HL-60 (cell line): ENCODE results near the gene GJC1.
"Not testable (repeated sequence)": the region's sequence is repeated elsewhere in the genome, so short reads cannot be mapped to it uniquely, and the experiment has no call there.

ENCODE experiments used
- DNase-seq, 2 experiments: peaks; one replicate each; pipeline ENCODE4 v3.0.0-alpha.2; 2010 to 2020; ENCODE audit warnings: low read depth in 1 of 2, low spot score in 1 of 2
- H3K27ac ChIP-seq: fragments of 250-450 bp; sonication (Bioruptor Pico); replicated peaks from 2 replicates; pipeline ENCODE4 v1.5.1; 2020; ENCODE audit warnings: mild to moderate bottlenecking, moderate library complexity
- H3K27me3 ChIP-seq: fragments of 250-450 bp; sonication (Bioruptor Pico); 2 replicates; pipeline ENCODE4 v1.5.1; 2021; ENCODE audit warnings: mild to moderate bottlenecking, moderate library complexity; ENCODE audit not compliant: insufficient read depth, poor library complexity, severe bottlenecking
- H3K4me3 ChIP-seq: replicated peaks from 2 replicates; pipeline ENCODE4 v1.5.1; 2011; ENCODE audit warnings: mild to moderate bottlenecking, control low read depth, low read length; ENCODE audit not compliant: insufficient read depth
- GABPA ChIP-seq: IDR thresholded peaks from 2 replicates; pipeline ENCODE4 v1.6.1; 2012; ENCODE audit warnings: low read depth
- POLR2AphosphoS5 ChIP-seq: IDR thresholded peaks from 2 replicates; pipeline ENCODE4 v1.6.1; 2012; ENCODE audit warnings: low read depth
- SPI1 ChIP-seq: IDR thresholded peaks from 2 replicates; pipeline ENCODE4 v1.6.1; 2012; ENCODE audit warnings: low read depth, mild to moderate bottlenecking, borderline replicate concordance
- TF ChIP-seq, protein P1 (sequence below): IDR thresholded peaks from 2 replicates; pipeline ENCODE4 v1.6.1; 2012; ENCODE audit warnings: low read depth; ENCODE audit not compliant: insufficient replicate concordance
- TF ChIP-seq, protein P2 (sequence below): IDR thresholded peaks from one replicate; pipeline ENCODE4 v1.5.1; 2011; ENCODE audit warnings: low read length, control low read depth, inconsistent platforms; ENCODE audit not compliant: insufficient read depth

Gene GJC1

DNA sequence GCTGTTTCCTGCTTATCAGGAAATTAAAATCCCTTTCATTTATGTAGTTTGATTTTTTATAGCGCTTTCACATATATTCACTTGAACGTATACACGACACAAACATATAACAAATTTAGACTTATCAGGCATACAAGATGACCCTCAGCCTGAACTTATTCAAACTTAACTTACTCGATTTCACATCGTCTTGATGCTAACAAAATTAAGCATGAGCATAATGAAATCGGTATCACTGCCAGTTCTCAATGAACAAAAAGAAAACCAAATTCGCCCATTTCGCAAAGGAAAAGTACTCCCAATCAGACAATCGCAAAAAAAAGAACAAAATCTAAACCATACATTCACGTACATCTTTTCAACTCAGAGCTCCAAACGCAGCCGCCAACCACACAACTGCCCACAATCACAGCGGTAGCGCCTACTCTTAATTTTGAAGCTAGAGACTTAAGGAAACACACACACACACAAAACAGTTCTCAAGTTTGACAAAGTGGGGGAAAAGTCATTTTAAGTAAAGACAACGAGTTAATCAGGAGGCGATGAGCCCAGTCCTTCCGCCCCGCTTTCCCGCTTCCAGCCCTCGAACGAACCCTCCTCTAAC, 1.1 kb downstream of the GJC1 start:
- TF ChIP-seq, protein P1, sequence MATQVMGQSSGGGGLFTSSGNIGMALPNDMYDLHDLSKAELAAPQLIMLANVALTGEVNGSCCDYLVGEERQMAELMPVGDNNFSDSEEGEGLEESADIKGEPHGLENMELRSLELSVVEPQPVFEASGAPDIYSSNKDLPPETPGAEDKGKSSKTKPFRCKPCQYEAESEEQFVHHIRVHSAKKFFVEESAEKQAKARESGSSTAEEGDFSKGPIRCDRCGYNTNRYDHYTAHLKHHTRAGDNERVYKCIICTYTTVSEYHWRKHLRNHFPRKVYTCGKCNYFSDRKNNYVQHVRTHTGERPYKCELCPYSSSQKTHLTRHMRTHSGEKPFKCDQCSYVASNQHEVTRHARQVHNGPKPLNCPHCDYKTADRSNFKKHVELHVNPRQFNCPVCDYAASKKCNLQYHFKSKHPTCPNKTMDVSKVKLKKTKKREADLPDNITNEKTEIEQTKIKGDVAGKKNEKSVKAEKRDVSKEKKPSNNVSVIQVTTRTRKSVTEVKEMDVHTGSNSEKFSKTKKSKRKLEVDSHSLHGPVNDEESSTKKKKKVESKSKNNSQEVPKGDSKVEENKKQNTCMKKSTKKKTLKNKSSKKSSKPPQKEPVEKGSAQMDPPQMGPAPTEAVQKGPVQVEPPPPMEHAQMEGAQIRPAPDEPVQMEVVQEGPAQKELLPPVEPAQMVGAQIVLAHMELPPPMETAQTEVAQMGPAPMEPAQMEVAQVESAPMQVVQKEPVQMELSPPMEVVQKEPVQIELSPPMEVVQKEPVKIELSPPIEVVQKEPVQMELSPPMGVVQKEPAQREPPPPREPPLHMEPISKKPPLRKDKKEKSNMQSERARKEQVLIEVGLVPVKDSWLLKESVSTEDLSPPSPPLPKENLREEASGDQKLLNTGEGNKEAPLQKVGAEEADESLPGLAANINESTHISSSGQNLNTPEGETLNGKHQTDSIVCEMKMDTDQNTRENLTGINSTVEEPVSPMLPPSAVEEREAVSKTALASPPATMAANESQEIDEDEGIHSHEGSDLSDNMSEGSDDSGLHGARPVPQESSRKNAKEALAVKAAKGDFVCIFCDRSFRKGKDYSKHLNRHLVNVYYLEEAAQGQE = no peak
- no peak for TF ChIP-seq GABPA
- TF ChIP-seq POLR2AphosphoS5 = no peak
- no peak for TF ChIP-seq SPI1
- TF ChIP-seq, protein P2, sequence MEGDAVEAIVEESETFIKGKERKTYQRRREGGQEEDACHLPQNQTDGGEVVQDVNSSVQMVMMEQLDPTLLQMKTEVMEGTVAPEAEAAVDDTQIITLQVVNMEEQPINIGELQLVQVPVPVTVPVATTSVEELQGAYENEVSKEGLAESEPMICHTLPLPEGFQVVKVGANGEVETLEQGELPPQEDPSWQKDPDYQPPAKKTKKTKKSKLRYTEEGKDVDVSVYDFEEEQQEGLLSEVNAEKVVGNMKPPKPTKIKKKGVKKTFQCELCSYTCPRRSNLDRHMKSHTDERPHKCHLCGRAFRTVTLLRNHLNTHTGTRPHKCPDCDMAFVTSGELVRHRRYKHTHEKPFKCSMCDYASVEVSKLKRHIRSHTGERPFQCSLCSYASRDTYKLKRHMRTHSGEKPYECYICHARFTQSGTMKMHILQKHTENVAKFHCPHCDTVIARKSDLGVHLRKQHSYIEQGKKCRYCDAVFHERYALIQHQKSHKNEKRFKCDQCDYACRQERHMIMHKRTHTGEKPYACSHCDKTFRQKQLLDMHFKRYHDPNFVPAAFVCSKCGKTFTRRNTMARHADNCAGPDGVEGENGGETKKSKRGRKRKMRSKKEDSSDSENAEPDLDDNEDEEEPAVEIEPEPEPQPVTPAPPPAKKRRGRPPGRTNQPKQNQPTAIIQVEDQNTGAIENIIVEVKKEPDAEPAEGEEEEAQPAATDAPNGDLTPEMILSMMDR = no peak
- H3K27ac ChIP-seq = no peak overlapping the region
- peaks cover 49% of the 10 kb centered on the region for H3K27me3 ChIP-seq
- DNase-seq = no peak
- no peak overlapping the region; the same call in 1 of the 2 replicates for H3K4me3 ChIP-seq

DNA sequence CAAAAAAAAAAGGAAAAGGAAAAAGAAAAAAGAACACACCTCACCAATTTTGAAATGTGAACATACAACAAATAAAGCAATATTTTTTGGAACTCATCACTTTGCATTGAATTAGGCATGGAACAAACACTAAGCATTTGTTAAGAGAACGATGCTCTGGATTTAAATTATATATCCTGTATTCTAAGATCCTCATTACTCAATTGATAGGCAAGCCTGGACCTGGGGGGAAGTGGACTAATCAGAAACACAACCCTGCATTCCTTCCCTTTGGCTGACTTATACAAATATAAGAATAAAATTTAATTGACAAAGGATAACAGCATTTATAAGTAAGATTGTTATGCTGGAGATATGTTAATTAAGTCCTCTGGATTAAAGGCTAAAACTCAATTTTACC, 2.2 kb downstream of the GJC1 start:
- no peak for TF ChIP-seq GABPA
- no peak for TF ChIP-seq SPI1
- no peak for TF ChIP-seq POLR2AphosphoS5
- TF ChIP-seq, protein P1 = no peak
- peaks cover 49% of the 10 kb centered on the region for H3K27me3 ChIP-seq
- DNase-seq = no peak
- no peak overlapping the region for H3K4me3 ChIP-seq
- no peak overlapping the region for H3K27ac ChIP-seq

DNA sequence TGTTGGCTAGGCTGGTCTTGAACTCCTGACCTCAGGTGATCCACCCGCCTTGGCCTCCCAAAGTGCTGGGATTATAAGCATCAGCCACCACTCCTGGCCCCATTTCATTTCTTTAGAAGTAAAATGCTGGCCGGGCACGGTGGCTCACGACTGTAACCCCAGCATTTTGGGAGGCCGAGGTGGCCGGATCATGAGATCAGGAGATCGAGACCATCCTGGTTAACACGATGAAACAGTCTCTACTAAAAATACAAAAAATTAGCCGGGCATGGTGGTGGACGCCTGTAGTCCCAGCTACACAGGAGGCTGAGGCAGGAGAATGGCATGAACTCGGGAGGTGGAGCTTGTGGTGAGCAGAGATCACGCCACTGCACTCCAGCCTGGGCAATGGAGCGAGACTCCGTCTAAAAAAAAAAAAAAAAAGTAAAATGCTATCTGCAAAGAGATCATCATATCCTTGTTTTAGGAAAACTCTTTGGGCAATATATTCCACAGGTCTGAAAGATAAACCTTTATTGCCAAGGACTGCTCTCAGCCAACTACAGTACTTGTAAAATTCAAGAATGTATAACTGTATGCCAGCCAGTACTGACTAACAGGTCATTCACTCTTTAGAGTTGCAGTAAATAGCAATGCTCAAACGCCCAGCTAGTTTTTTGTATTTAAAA, 3.8 kb downstream of the GJC1 start:
- TF ChIP-seq, protein P2 = no peak
- no peak for TF ChIP-seq SPI1
- TF ChIP-seq GABPA = no peak
- TF ChIP-seq, protein P1 = no peak
- TF ChIP-seq POLR2AphosphoS5 = no peak
- peaks cover 45% of the 10 kb centered on the region for H3K27me3 ChIP-seq
- H3K27ac ChIP-seq = no peak overlapping the region
- no peak for DNase-seq
- no peak overlapping the region for H3K4me3 ChIP-seq

DNA sequence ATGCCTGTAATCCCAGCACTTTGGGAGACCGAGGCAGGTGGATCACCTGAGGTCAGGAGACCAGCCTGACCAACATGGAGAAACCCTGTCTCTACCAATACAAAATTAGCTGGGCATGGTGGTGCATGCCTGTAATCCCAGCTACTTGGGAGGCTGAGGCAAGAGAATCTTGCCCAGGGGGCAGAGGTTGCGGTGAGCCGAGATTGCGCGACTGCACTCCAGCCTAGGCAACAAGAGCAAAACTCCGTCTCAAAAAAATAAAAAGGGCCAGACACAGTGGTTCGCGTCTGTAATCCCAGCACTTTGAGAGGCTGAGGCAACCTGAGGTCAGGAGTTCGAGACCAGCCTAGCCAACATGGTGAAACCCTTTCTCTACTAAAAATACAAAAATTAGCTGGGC, 4.9 kb downstream of the GJC1 start:
- H3K27ac ChIP-seq, H3K4me3 ChIP-seq, DNase-seq: not testable (repeated sequence)
- peaks cover 38% of the 10 kb centered on the region for H3K27me3 ChIP-seq
